HCT116 (cell line): ENCODE measurements around the gene ATP5PO. TPM values are rescaled to one million over a fixed set of nuclear protein-coding genes. Genes with fewer than 3 reads are reported as not detected.
"Not testable (repeated sequence)": the region's sequence is repeated elsewhere in the genome, so short reads cannot be mapped to it uniquely, and the experiment has no call there.

Experiments used
- ATAC-seq: fragments of 200-7000 bp; cut with Tn5 transposase; 2 replicates; pipeline ENCODE4 v1.9.1; 2020; ENCODE audit warnings: mild to moderate bottlenecking, moderate library complexity
- BruUV-seq: library from RNA; stranded (reverse); fragments of 400-500 nt; replicated peaks from 2 replicates; lab custom pipeline; 2021; lab: Mats Ljungman, UMichigan
- CTCF ChIA-PET: fragments of 300-600 bp; sonication (Branson Sonifier 250); formaldehyde crosslinking; loops from one replicate; lab custom pipeline; 2021; ENCODE audit warnings: antibody characterized with exemption; lab: Charles Lee
- POLR2A ChIA-PET: fragments of 300-600, 350-600 bp; sonication (Branson Sonifier 250); formaldehyde crosslinking; loops from one replicate; lab custom pipeline; 2021; ENCODE audit warnings: antibody characterized with exemption; lab: Charles Lee
- RAD21 ChIA-PET, 2 experiments: fragments of 300-600 bp; sonication (Branson Sonifier 250); formaldehyde crosslinking; loops; one replicate each; lab custom pipeline; 2023; ENCODE audit warnings: low total read pairs in 2 of 2; ENCODE audit not compliant: uncharacterized antibody in 2 of 2, unreplicated experiment in 2 of 2, low non-redundant PET in 1 of 2; lab: Charles Lee
- DNase-seq: peaks from one replicate; pipeline ENCODE4 v3.0.0-alpha.2; 2010; ENCODE audit warnings: low read depth, low spot score
- H2AFZ ChIP-seq: fragments of 200-600 bp; shearing (Covaris generic), sonication (generic); 2 replicates; pipeline ENCODE4 v1.6.1; 2017; ENCODE audit warnings: low read depth, mixed run types, mixed read lengths, antibody characterized with exemption, low read length; ENCODE audit not compliant: poor library complexity, severe bottlenecking
- H3K27ac ChIP-seq: 2 replicates; pipeline ENCODE4 v1.5.1; 2012; ENCODE audit warnings: low read depth, low read length
- H3K27me3 ChIP-seq: fragments of 200-600 bp; sonication (generic); 2 replicates; pipeline ENCODE4 v1.6.1; 2016; ENCODE audit warnings: mixed run types, low read length, mixed read lengths; ENCODE audit not compliant: insufficient read depth
- H3K36me3 ChIP-seq, 2 experiments: fragments of 200-500 bp in 1 of 2; fragments of 200-600 bp in 1 of 2; sonication (Bioruptor generic) in 1 of 2; sonication (generic) in 1 of 2; 2 replicates each; pipeline versions ENCODE4 v1.5.1 to v1.6.1; 2014 to 2016; ENCODE audit warnings: low read length in 2 of 2, inconsistent platforms in 1 of 2, mixed read lengths in 1 of 2, mixed run types in 1 of 2; ENCODE audit not compliant: insufficient read depth in 2 of 2, control insufficient read depth in 1 of 2
- H3K4me1 ChIP-seq, 2 experiments: fragments of 200-600 bp in 1 of 2; sonication (generic) in 1 of 2; 2 replicates each; pipeline versions ENCODE4 v1.5.1 to v1.6.1; 2012 to 2017; ENCODE audit warnings: low read length in 2 of 2, inconsistent platforms in 1 of 2, mild to moderate bottlenecking in 1 of 2, mixed read lengths in 1 of 2, mixed run types in 1 of 2, moderate library complexity in 1 of 2; ENCODE audit not compliant: insufficient read depth in 2 of 2, control insufficient read depth in 1 of 2
- H3K4me2 ChIP-seq: fragments of 200-600 bp; sonication (generic); 2 replicates; pipeline ENCODE4 v1.6.1; 2017; ENCODE audit warnings: mixed run types, low read length, mixed read lengths
- H3K4me3 ChIP-seq, 2 experiments: fragments of 200-600 bp in 1 of 2; sonication (generic) in 1 of 2; replicated peaks in 1 of 2; 2 replicates each; pipeline ENCODE4 v1.5.1; 2011 to 2016; ENCODE audit warnings: low read length in 2 of 2, control low read depth in 1 of 2, low read depth in 1 of 2, mild to moderate bottlenecking in 1 of 2, mixed read lengths in 1 of 2, mixed run types in 1 of 2
- H3K79me2 ChIP-seq: fragments of 200-600 bp; sonication (generic); 2 replicates; pipeline ENCODE4 v1.6.1; 2017; ENCODE audit warnings: mild to moderate bottlenecking, mixed run types, low read length, moderate library complexity, mixed read lengths; ENCODE audit not compliant: insufficient read depth
- H3K9ac ChIP-seq: fragments of 200-600 bp; sonication (generic); 2 replicates; pipeline ENCODE4 v1.6.1; 2016; ENCODE audit warnings: low read length, mixed read lengths
- H3K9me2 ChIP-seq: fragments of 200-600 bp; sonication (generic), shearing (Covaris generic); 2 replicates; pipeline ENCODE4 v1.6.1; 2017; ENCODE audit warnings: mixed run types, mild to moderate bottlenecking, moderate library complexity; ENCODE audit not compliant: insufficient read depth
- H3K9me3 ChIP-seq, 2 experiments: fragments of 200-500 bp in 1 of 2; fragments of 200-600 bp in 1 of 2; sonication (Bioruptor generic) in 1 of 2; sonication (generic) in 1 of 2; 2 replicates each; pipeline ENCODE4 v1.6.1; 2014 to 2017; ENCODE audit warnings: low read length in 2 of 2, mixed read lengths in 2 of 2, inconsistent platforms in 1 of 2, low read depth in 1 of 2, mild to moderate bottlenecking in 1 of 2, mixed run types in 1 of 2, moderate library complexity in 1 of 2; ENCODE audit not compliant: control insufficient read depth in 1 of 2, insufficient read depth in 1 of 2
- H4K20me1 ChIP-seq: fragments of 200-600 bp; sonication (generic), shearing (Covaris generic); 2 replicates; pipeline ENCODE4 v1.6.1; 2017; ENCODE audit warnings: mixed run types, mild to moderate bottlenecking, moderate library complexity; ENCODE audit not compliant: insufficient read depth
- CBX3 ChIP-seq: IDR thresholded peaks from 2 replicates; pipeline ENCODE4 v1.6.1; 2012; ENCODE audit warnings: low read depth
- EZH2phosphoT487 ChIP-seq: fragments of 200-600 bp; IDR thresholded peaks from 2 replicates; pipeline ENCODE4 v1.6.1; 2018; ENCODE audit warnings: antibody characterized with exemption, borderline replicate concordance
- FOSL1 ChIP-seq: IDR thresholded peaks from 2 replicates; pipeline ENCODE4 v1.6.1; 2012; ENCODE audit warnings: low read depth
- JUND ChIP-seq: IDR thresholded peaks from 2 replicates; pipeline ENCODE4 v1.6.1; 2012
- POLR2AphosphoS5 ChIP-seq: IDR thresholded peaks from 2 replicates; pipeline ENCODE4 v1.6.1; 2011; ENCODE audit warnings: mild to moderate bottlenecking, low read depth, low read length, moderate library complexity
- SRF ChIP-seq: IDR thresholded peaks from 2 replicates; pipeline ENCODE4 v1.6.1; 2012; ENCODE audit warnings: low read depth
- YY1 ChIP-seq: IDR thresholded peaks from 2 replicates; pipeline ENCODE4 v1.6.1; 2011; ENCODE audit warnings: low read length, low read depth, moderate library complexity, mild to moderate bottlenecking; ENCODE audit not compliant: insufficient replicate concordance; ENCODE audit errors: extremely low read depth
- ZFX ChIP-seq: fragments of 450-650 bp; IDR thresholded peaks from 2 replicates; pipeline ENCODE4 v1.6.1; 2017
- intact Hi-C: fragments of 100-400 bp; cut with micrococcal nuclease; formaldehyde crosslinking; loops from 2 replicates; pipeline ENCODE4 v1.10.0; 2022
- total RNA-seq: library from RNA; stranded (reverse); gene quantifications from one replicate; pipeline ENCODE4 v1.2.1, GENCODE V29; 2021; ENCODE audit not compliant: unreplicated experiment
- TF ChIP-seq, protein P1 (sequence below): IDR thresholded peaks from 2 replicates; pipeline ENCODE4 v1.6.1; 2012; ENCODE audit warnings: low read depth

The ATP5PO gene
- total RNA-seq, 1 experiment from 2014 or later = 238 TPM

DNA sequence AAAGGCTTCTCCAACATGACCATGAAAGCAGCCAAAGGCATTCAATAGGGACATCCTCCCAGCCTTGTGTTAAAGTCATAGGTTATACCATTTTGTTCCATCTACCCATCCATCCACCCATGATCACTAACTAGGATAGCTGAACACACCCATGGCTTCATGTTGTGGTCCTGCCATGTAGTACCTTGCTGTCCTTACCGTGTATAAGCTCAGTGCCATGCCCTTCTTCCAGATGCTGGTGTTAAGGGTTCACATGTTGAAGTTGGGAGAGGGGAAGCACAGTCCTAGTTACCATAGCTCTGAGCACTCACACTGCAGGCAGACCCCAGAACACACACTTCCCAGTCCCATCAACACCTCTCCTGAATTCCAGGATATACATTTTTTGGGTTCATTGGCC is 51.5 kb downstream of the ATP5PO start:
- BruUV-seq = no TSS peak
- Histone ChIP-seq H2AFZ (no peak overlapping the region), H3K9me3 (no peaks in the 10 kb centered on the region), H3K36me3 (no peaks in the 10 kb centered on the region), H4K20me1 (no peaks in the 10 kb centered on the region), H3K79me2 (no peaks in the 10 kb centered on the region), H3K4me2 (no peak overlapping the region), H3K9me2 (no peaks in the 10 kb centered on the region), H3K4me1 (no peaks in the 10 kb centered on the region), H3K27me3 (no peaks in the 10 kb centered on the region), H3K9ac (no peak overlapping the region), H3K27ac (no peak overlapping the region), H3K4me3 (no peak overlapping the region)
- no peak for DNase-seq
- intact Hi-C loops = no loop called here
- ChIA-PET POLR2A (no interaction called here), RAD21 (no interaction called here), CTCF (no interaction called here)
- no peak for ATAC-seq
- TF ChIP-seq ZFX = no peak
- TF ChIP-seq CBX3 = no peak
- TF ChIP-seq EZH2phosphoT487 = no peak
- TF ChIP-seq POLR2AphosphoS5 = no peak
- no peak for TF ChIP-seq YY1
- TF ChIP-seq, protein P1, sequence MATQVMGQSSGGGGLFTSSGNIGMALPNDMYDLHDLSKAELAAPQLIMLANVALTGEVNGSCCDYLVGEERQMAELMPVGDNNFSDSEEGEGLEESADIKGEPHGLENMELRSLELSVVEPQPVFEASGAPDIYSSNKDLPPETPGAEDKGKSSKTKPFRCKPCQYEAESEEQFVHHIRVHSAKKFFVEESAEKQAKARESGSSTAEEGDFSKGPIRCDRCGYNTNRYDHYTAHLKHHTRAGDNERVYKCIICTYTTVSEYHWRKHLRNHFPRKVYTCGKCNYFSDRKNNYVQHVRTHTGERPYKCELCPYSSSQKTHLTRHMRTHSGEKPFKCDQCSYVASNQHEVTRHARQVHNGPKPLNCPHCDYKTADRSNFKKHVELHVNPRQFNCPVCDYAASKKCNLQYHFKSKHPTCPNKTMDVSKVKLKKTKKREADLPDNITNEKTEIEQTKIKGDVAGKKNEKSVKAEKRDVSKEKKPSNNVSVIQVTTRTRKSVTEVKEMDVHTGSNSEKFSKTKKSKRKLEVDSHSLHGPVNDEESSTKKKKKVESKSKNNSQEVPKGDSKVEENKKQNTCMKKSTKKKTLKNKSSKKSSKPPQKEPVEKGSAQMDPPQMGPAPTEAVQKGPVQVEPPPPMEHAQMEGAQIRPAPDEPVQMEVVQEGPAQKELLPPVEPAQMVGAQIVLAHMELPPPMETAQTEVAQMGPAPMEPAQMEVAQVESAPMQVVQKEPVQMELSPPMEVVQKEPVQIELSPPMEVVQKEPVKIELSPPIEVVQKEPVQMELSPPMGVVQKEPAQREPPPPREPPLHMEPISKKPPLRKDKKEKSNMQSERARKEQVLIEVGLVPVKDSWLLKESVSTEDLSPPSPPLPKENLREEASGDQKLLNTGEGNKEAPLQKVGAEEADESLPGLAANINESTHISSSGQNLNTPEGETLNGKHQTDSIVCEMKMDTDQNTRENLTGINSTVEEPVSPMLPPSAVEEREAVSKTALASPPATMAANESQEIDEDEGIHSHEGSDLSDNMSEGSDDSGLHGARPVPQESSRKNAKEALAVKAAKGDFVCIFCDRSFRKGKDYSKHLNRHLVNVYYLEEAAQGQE = no peak
- no peak for TF ChIP-seq SRF
- no peak for TF ChIP-seq FOSL1
- TF ChIP-seq JUND = no peak

DNA sequence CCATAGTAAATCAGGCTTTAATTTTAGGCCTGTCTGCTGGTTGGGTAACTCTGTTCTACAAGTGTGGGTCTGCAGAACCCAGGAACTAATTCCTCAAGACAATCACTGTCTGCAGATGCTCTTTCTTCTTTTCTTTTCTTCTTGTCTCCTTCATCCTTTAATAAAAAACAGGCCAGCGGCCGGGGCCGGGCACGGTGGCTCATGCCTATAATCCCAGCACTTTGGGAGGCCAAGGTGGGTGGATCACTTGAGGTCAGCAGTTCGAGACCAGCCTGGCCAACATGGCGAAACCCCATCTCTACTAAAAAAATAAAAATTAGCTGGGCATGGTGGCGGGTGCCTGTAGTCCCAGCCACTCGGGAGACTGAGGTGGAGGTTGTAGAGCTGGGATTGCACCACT is 52.4 kb downstream of the ATP5PO start:
- H3K27me3 ChIP-seq, intact Hi-C loops, CTCF ChIA-PET, H3K4me3 ChIP-seq, POLR2A ChIA-PET, H3K27ac ChIP-seq, H3K79me2 ChIP-seq, RAD21 ChIA-PET, BruUV-seq, H3K9me3 ChIP-seq, H3K9me2 ChIP-seq, DNase-seq, H4K20me1 ChIP-seq, H2AFZ ChIP-seq, ATAC-seq, H3K4me2 ChIP-seq, H3K4me1 ChIP-seq, H3K9ac ChIP-seq, H3K36me3 ChIP-seq: not testable (repeated sequence)
